Heart right ventricle (tissue), 16 donors: ENCODE data around the gene ANO1. TPM values are rescaled to one million over a fixed set of nuclear protein-coding genes. Genes with fewer than 3 reads are reported as not detected.
A peak's percentile ranks its signal among the peaks of the same experiment; 100 is the strongest.

ENCODE experiments used
- ATAC-seq, 8 donors: fragments of 200-7000 bp; cut with Tn5 transposase; one replicate each; pipeline ENCODE4 v1.9.1; 2020; ENCODE audit warnings: mild to moderate bottlenecking in 8 of 8, moderate library complexity in 8 of 8, moderate number of reproducible peaks in 1 of 8
- DNase-seq, 2 donors: peaks; one replicate each; pipeline ENCODE4 v3.0.0-alpha.2; 2020
- H3K27ac ChIP-seq, 10 donors: fragments of 200-600 bp; sonication (generic) in 2 of 10; one replicate each; pipeline versions ENCODE4 v1.5.0 to v1.8.0; 2020 to 2022; ENCODE audit warnings: mild to moderate bottlenecking in 3 of 10
- H3K27me3 ChIP-seq, 7 donors: fragments of 200-600 bp; one replicate each; pipeline ENCODE4 v1.8.0; 2021 to 2022; ENCODE audit warnings: mild to moderate bottlenecking in 2 of 7
- H3K36me3 ChIP-seq, 9 donors: fragments of 200-600 bp; sonication (generic) in 1 of 9; one replicate each; pipeline versions ENCODE4 v1.5.0 to v1.8.0; 2020 to 2022; ENCODE audit warnings: mild to moderate bottlenecking in 2 of 9
- H3K4me1 ChIP-seq, 9 donors: fragments of 200-600 bp; sonication (generic) in 1 of 9; one replicate each; pipeline versions ENCODE4 v1.5.0 to v1.8.0; 2020 to 2022; ENCODE audit warnings: mild to moderate bottlenecking in 4 of 9
- H3K4me3 ChIP-seq, 10 donors: fragments of 200-600 bp; sonication (generic) in 2 of 10; one replicate each; pipeline versions ENCODE4 v1.5.0 to v1.8.0; 2020 to 2022; ENCODE audit warnings: mild to moderate bottlenecking in 7 of 10, moderate library complexity in 2 of 10
- H3K9me3 ChIP-seq, 11 donors: fragments of 200-600 bp in 10 of 11; sonication (generic) in 2 of 11; one replicate each; pipeline versions ENCODE4 v1.5.0 to v1.8.0; 2013 to 2022; ENCODE audit warnings: mild to moderate bottlenecking in 2 of 11, control low read depth in 1 of 11, moderate library complexity in 1 of 11
- WGBS, 2 donors: extraction: QIAGEN DNeasy Blood & Tissue Kit; methylation state at CpG; one replicate each; pipeline ENCODE4 v1.1.7; 2013; ENCODE audit warnings: inconsistent platforms in 1 of 2; 5-methylcytosine and 5-hydroxymethylcytosine counted together
- intact Hi-C, 10 donors: fragments of 100-400 bp; cut with DNase I; formaldehyde crosslinking; loops; one replicate each; pipeline versions ENCODE4 v1.11.1 to v1.14.2; 2022
- polyA plus RNA-seq, 2 donors: library from polyadenylated mRNA; stranded (reverse); fragments of 200-250 nt; gene quantifications; one replicate each; pipeline ENCODE4 v1.2.3, GENCODE V29; 2013
- total RNA-seq, 10 donors: library from RNA; stranded (reverse); fragmentation: NEBNext Ultra II Directional in 3 of 10; extraction: Animal tissue kit (Norgen Biotek cat#: 25700) in 3 of 10; gene quantifications; one replicate each; pipeline versions ENCODE4 v1.2.1 to v1.2.4, GENCODE V29; 2021 to 2023
- TF ChIP-seq, protein P1 (sequence below), 9 donors: fragments of 200-600 bp; sonication (generic) in 2 of 9; IDR thresholded peaks; one replicate each; pipeline versions ENCODE4 v1.5.0 to v1.8.0; 2021 to 2022; ENCODE audit warnings: antibody characterized with exemption in 9 of 9, mild to moderate bottlenecking in 5 of 9, moderate library complexity in 1 of 9
- donor health status: Arrhythmogenic right ventricular cardiomyopathy.
- donor health status: ischemic (EF 13 %, LVEDD 7.1; RV severe dilation, severe dysfunction).
- donor health status: healthy with polysubstance abuse.
- donor health status: DM: no; HTN: yes; CAD: no.
- donor health status: DM: no; HTN: no; CAD: no.
- donor health status: ischemic (EF 25% LVEDD 6.9; RV normal size, moderate dysfunction).
- donor health status: ischemic (EF 25% LVEDD 5.7; RV mildly dilated, moderate dysfunction).
- donor health status: healthy.
- donor health status: DM: yes; HTN: yes; CAD: no.
- donor health status: Ischemic cardiomyopathy.
- donor health status: ischemic (EF 35%, LVEDD 5.7; RV mildly dilated, moderate dysfunction).
- donor health status: nonischemic (EF 11% LVEDD 7.7; RV severe dilation, severe dysfunction).
- donor health status: DM: yes; HTN: yes; CAD: no.
- donor health status: PGD.
- donor health status: ischemic (EF 29% LVEDD 5.4; RV normal size, mild dysfunction).
- donor health status: nonischemic (EF 23%, LVEDD 6.1; RV moderate dilation, normal function).

Gene ANO1
- total and polyA plus RNA-seq, 12 donors, result 6.6 to 13.8 (median 9.7) TPM

DNA sequence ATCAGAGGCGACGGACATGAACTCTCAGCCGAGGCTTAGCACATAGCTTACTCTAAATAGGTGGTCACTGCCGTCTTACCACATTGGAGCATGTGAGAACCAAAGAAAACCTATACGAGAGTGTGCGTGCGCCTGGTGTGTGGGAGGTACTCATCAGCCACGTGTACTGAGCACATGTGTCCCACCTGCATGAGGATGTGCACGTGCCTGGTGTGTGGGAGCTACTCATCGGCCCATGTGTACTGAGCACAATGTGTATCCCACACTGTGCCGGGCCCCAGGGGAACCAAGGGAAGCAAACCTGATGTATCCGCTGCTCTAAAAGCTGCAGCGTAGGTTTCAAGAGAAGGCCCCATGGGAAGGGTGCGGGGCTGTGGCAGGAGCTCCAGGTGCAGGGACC lies 56.4 kb downstream of the ANO1 start:
- no peak for DNase-seq
- peak overlapping the region in 7 of 10 donors; percentile 31 to 57 (median 51) for H3K27ac ChIP-seq

DNA sequence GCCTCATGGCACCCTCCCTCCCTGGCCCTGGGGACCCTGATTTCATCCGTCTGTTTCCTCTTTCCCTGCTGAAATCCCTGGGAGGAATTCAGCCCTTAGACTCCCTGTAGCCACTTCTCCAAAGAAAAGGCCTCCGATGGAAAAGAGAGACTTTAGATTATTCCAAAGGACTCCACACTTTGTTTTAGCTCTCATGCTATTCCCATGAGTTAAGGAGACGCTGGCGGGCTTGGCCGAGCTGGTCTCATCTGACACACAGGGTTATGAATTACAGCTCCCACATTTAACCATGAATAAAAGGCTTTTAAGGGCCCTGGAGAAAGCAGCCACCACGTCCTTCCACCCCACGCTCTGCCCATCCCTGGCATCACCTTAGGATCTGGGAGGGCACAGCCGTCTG lies 57.0 kb downstream of the ANO1 start:
- ATAC-seq (peak in 2 of 8 donors; percentile 6 to 10), DNase-seq (no peak)
- Histone ChIP-seq H3K27ac (peak overlapping the region in 8 of 10 donors; percentile 22 to 57 (median 46)), H3K4me1 (peaks cover 0 to 17% (median 0%) of the 10 kb centered on the region in 9 donors), H3K27me3 (peaks cover 0 to 3% (median 0%) of the 10 kb centered on the region in 7 donors), H3K9me3 (no peaks in the 10 kb centered on the region), H3K4me3 (peak overlapping the region in 4 of 10 donors; percentile 5 to 37 (median 20)), H3K36me3 (peaks cover 0 to 37% (median 0%) of the 10 kb centered on the region in 9 donors)
- intact Hi-C loops, result no loop called here
- TF ChIP-seq, protein P1, sequence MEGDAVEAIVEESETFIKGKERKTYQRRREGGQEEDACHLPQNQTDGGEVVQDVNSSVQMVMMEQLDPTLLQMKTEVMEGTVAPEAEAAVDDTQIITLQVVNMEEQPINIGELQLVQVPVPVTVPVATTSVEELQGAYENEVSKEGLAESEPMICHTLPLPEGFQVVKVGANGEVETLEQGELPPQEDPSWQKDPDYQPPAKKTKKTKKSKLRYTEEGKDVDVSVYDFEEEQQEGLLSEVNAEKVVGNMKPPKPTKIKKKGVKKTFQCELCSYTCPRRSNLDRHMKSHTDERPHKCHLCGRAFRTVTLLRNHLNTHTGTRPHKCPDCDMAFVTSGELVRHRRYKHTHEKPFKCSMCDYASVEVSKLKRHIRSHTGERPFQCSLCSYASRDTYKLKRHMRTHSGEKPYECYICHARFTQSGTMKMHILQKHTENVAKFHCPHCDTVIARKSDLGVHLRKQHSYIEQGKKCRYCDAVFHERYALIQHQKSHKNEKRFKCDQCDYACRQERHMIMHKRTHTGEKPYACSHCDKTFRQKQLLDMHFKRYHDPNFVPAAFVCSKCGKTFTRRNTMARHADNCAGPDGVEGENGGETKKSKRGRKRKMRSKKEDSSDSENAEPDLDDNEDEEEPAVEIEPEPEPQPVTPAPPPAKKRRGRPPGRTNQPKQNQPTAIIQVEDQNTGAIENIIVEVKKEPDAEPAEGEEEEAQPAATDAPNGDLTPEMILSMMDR (IDR thresholded peaks at IDR 0.05), result no peak
- WGBS, 2 donors, result 63 to 64% methylated on average over 8 of the region's 8 CpGs

More for the DNA sequence above, 56.4 kb downstream of the ANO1 start:
- ATAC-seq, result no peak
- intact Hi-C loops, result no loop called here
- WGBS, 2 donors, result 84 to 91% methylated on average over 14 of the region's 14 CpGs
- Histone ChIP-seq H3K36me3 (peaks cover 0 to 38% (median 0%) of the 10 kb centered on the region in 9 donors), H3K9me3 (no peaks in the 10 kb centered on the region), H3K4me3 (no peak overlapping the region), H3K27me3 (peaks cover 0 to 3% (median 0%) of the 10 kb centered on the region in 7 donors), H3K4me1 (peaks cover 0 to 17% (median 0%) of the 10 kb centered on the region in 9 donors)
- TF ChIP-seq, protein P1 (IDR thresholded peaks at IDR 0.05), result no peak

DNA sequence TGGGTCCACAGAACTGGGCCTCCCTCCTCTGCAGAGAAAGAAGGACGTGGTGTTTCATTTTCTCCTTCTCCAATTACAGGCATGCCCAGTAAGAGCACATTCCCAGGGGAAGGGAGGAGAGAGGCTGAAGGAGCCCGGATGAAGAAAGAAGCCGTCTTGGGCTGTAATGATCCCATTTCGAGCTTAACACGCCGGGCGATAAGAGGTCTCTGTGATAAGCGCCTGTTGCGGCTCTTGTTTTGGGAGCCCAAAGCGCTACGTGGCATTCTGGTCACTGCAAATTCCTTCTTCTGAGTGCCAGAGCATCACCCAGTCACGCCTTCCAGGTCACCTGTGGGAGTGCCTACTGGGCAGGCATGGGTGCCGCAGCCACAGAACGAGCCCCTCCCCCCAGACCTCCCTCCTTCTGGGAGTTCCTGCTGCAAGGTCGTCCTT lies 57.5 kb downstream of the ANO1 start:
- peak in 6 of 8 donors; percentile 55 to 81 (median 73) for ATAC-seq
- TF ChIP-seq, protein P1 (IDR thresholded peaks at IDR 0.05), result no peak
- Histone ChIP-seq H3K27me3 (peaks cover 0 to 5% (median 0%) of the 10 kb centered on the region in 7 donors), H3K27ac (peak overlapping the region in 8 of 10 donors; percentile 22 to 57 (median 46)), H3K9me3 (no peaks in the 10 kb centered on the region), H3K36me3 (peaks cover 0 to 32% (median 0%) of the 10 kb centered on the region in 9 donors), H3K4me3 (peak overlapping the region in 4 of 10 donors; percentile 5 to 37 (median 20)), H3K4me1 (peaks cover 0 to 17% (median 0%) of the 10 kb centered on the region in 9 donors)
- 44 to 47% methylated on average over 15 of the region's 15 CpGs for WGBS, 2 donors
- intact Hi-C loops, result no loop called here
- DNase-seq, result peak in 1 of 2 donors; percentile 25

DNA sequence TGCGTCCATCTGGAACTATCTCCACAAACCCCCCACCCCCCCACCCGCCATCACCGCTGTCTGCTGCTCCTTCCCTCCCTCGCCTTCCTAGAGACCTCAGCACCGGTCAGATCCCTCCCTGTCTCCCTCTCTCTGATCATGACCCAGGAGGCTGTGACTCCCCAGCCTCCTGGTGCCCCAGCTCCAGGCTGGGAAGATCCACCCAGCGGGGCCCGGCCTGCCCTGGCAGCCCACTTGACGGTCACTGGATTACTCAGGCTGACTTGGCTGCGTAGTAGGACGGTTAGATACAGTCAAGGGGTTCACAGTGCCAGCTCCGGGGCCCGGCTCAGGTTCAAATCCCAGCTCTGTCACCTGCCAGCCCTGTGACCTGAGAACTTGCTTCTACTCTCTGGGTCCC lies 59.3 kb downstream of the ANO1 start:
- ATAC-seq, result no peak
- WGBS, 2 donors, result 93 to 96% methylated on average over 12 of the region's 12 CpGs

More for the DNA sequence above, 59.3 kb downstream of the ANO1 start:
- no peak overlapping the region for H3K27ac ChIP-seq
- no peaks in the 10 kb centered on the region for H3K9me3 ChIP-seq
- intact Hi-C loops, result no loop called here
- TF ChIP-seq, protein P1 (IDR thresholded peaks at IDR 0.05), result no peak
- H3K27me3 ChIP-seq, result peaks cover 0 to 23% (median 5%) of the 10 kb centered on the region in 7 donors
- H3K4me1 ChIP-seq, result peaks cover 0 to 34% (median 11%) of the 10 kb centered on the region in 9 donors
- DNase-seq, result no peak
- peaks cover 0 to 20% (median 0%) of the 10 kb centered on the region in 9 donors for H3K36me3 ChIP-seq
- no peak overlapping the region for H3K4me3 ChIP-seq
